Activated T-helper 2 cell treated with anti-CD3 and anti-CD28 coated beads, Interferon-gamma antibody, Interleukin-2, Interleukin-4, amounts not matched to agents 10 μg/mL and 5 μg/mL and 100 μg/mL, durations not matched to agents 14 hours and 24 hours and 36 hours (primary cell): Measurements from ENCODE around the gene TPX2. TPM values are rescaled to one million over a fixed set of nuclear protein-coding genes. Genes with fewer than 3 reads are reported as not detected.
A peak's percentile ranks its signal among the peaks of the same experiment; 100 is the strongest.

Source experiments
- DNase-seq: peaks from one replicate; pipeline ENCODE4 v3.0.0; 2021; ENCODE audit warnings: low spot score
- H3K27ac Mint-ChIP-seq: one replicate; pipeline ENCODE4 v1.8.0; 2021; ENCODE audit warnings: mixed read lengths
- H3K27me3 Mint-ChIP-seq: one replicate; pipeline ENCODE4 v1.8.0; 2021; ENCODE audit warnings: low read depth, mixed read lengths
- H3K36me3 Mint-ChIP-seq: one replicate; pipeline ENCODE4 v1.8.0; 2021; ENCODE audit warnings: low read depth, mixed read lengths
- H3K4me1 Mint-ChIP-seq: one replicate; pipeline ENCODE4 v1.8.0; 2021; ENCODE audit warnings: low read depth, mixed read lengths
- H3K4me3 Mint-ChIP-seq: one replicate; pipeline ENCODE4 v1.8.0; 2021; ENCODE audit warnings: low read depth, mild to moderate bottlenecking, moderate library complexity, mixed read lengths
- H3K9me3 Mint-ChIP-seq: one replicate; pipeline ENCODE4 v1.8.0; 2021; ENCODE audit warnings: mixed read lengths
- intact Hi-C: fragments of 100-400 bp; cut with micrococcal nuclease; formaldehyde crosslinking; loops from one replicate; pipeline ENCODE4 v1.15.1; 2023
- total RNA-seq: library from RNA; stranded (reverse); gene quantifications from 2 replicates; pipeline ENCODE4 v1.2.3, GENCODE V29; 2022

Gene TPX2
- total RNA-seq, 1 donor from 2014 or later = 82.8 TPM

DNA sequence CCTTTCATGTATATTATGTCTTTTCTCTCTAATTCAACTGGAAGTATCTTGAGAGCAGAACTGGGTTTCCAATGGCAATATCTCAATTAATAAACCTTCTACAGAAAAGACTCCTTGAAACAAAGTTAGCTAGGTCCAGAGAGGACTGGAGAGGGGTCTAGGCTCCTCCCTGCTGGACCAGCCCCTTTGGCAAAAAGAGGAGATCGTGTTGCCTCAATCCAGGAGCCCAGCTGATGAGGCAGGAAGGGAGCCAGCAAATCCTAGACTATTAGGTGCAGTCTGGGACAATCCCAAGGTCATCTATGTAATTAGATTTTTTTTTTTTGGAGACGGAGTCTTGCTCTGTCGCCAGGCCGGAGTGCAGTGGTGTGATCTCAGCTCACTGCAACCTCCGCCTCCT, 38.3 kb upstream of the TPX2 start:
- peaks cover 54% of the 10 kb centered on the region for H3K4me1 Mint-ChIP-seq
- H3K4me3 Mint-ChIP-seq = peak overlapping the region; percentile 30
- no peaks in the 10 kb centered on the region for H3K27me3 Mint-ChIP-seq
- H3K36me3 Mint-ChIP-seq = peaks cover 78% of the 10 kb centered on the region
- DNase-seq = no peak
- H3K9me3 Mint-ChIP-seq = no peaks in the 10 kb centered on the region
- intact Hi-C loops = loop anchor here (1.0 kb wide), 1 partner anchor 17 kb away; no protein-coding TSS in a partner anchor
- H3K27ac Mint-ChIP-seq = peak overlapping the region; percentile 81

DNA sequence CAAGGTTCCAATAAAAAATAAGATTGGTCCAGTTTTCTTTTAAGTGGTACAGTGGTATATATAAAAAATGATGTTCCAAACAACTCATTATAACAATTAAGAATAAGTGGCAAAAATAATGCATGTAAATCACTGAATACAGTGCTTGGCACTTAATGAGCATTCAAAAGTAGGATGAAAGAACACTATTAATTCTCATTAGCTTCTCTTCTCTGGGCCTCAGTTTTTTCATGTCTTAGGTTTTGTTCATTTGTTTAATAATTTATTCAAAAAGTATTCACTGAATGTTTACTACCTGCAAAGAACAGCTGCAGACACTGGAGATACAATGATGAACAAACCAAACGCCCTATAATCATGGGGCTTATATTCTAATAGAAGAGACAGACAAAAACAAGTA, 37.5 kb upstream of the TPX2 start:
- DNase-seq = no peak
- Mint-ChIP-seq H3K27ac (peak overlapping the region; percentile 56), H3K4me3 (peak overlapping the region; percentile 15), H3K36me3 (peaks cover 77% of the 10 kb centered on the region), H3K4me1 (peaks cover 55% of the 10 kb centered on the region), H3K9me3 (no peaks in the 10 kb centered on the region), H3K27me3 (no peaks in the 10 kb centered on the region)
- intact Hi-C loops = no loop called here

DNA sequence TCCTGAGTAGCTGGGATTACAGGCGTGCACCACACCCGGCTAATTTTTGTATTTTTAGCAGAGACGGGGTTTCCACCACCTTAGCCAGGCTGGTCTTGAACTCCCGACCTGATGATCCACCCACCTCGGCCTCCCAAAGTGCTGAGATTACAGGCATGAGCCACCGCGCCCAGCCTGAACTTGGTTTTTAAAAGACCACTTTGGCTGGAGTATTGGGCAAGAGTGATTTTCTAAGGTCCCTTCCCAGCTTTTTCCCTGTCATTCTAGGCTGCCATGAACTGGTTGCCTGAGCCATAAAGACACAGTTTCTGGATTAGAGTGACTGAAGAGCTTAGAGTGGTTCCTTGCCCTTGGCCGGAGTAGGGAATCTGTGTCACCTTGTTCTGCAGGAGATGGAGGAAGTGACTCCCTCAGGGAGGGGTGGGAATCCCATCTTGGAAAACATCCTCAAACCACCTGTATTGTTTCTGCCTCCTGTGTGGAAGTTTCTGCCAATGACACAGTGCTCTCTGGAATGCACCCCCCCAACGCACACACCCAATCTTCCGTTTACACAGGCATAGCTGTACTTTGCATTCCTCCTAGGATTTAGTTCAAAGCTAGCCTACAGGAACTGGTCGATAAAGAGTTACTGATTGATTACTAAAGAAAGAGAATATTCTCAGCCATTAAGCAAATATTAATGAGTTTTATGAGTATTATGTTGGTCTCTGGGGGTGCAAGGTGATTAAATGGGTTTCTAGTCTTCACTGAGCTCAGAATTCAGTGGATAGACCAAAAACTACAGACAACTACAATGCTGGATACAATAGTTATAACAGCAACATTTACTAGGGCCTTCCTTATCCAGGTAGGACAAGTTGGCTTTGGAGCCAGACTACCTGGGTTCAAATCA, 34.6 kb upstream of the TPX2 start:
- H3K4me1 Mint-ChIP-seq = peaks cover 53% of the 10 kb centered on the region
- no peak overlapping the region for H3K4me3 Mint-ChIP-seq
- peaks cover 81% of the 10 kb centered on the region for H3K36me3 Mint-ChIP-seq
- no peak for DNase-seq
- H3K27me3 Mint-ChIP-seq = no peaks in the 10 kb centered on the region
- H3K27ac Mint-ChIP-seq = peak overlapping the region; percentile 22
- intact Hi-C loops = no loop called here
- no peaks in the 10 kb centered on the region for H3K9me3 Mint-ChIP-seq

DNA sequence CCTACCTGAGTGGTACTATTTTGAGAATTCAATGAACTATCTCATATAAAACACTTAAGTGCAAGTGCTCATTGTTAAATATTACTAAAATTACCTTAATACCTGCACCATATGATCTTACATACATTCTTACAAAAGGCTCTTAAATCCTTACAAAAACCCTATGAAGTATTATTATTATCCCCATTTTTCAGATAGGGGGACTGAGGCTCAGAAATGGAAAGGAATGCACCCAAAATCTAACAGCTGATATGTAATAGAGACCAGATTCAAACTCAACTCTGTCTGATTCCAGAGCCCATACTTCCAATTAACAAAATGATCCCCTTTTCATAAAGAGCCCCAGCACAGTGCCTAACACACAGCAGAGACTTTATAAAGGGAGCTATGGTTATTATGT, 33.9 kb upstream of the TPX2 start:
- peaks cover 81% of the 10 kb centered on the region for H3K36me3 Mint-ChIP-seq
- H3K27ac Mint-ChIP-seq = peak overlapping the region; percentile 2
- no peak for DNase-seq
- no peak overlapping the region for H3K4me3 Mint-ChIP-seq
- intact Hi-C loops = no loop called here
- peaks cover 50% of the 10 kb centered on the region for H3K4me1 Mint-ChIP-seq
- no peaks in the 10 kb centered on the region for H3K9me3 Mint-ChIP-seq
- H3K27me3 Mint-ChIP-seq = no peaks in the 10 kb centered on the region

DNA sequence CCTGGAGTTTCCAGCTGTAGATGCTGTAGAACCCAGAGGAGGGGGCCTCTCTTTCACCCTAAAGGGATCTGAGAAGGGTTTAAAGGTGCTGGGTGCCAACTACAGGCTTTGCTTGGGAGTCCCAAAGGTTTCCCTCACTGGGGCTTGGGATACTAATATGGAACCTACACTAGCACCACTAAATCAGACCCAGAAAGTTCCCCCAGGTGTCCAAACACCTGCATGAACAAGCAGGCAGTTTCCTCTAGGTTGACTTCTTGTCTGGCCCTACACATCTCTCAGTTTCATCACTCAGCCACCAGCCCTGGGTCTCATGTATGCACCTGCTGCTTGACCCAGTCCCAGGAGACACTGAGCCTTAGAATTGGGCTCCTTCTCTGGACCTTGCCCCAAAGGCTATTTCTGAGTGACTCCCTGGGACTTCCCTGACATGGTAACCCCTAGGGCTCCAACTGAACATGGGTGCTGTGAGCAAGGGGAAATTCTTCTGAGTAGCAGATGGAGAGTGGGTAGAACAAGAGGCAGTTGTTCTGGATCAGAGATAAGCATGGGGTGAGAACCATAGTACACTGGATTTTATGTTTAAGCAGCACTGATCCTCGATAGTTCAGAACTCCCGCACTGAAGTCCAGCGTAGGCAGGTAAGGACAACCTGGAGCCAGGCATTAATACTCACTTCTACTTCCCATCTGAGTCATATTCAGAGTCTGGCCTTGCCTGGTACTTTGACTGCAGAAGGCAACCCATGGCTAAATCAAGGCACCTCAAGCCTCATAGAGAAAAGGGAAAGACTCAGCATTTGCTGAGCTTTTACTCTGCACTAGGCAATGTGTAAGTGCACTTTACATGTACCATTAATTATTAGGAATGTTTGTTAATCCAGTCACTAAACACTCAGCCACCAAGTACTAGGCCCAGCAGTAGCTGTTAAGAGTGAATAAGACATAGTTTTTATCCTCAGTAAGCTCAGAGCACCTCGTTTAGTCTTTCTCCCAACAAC, 33.2 kb upstream of the TPX2 start:
- intact Hi-C loops = no loop called here
- H3K36me3 Mint-ChIP-seq = peaks cover 81% of the 10 kb centered on the region
- H3K27ac Mint-ChIP-seq = no peak overlapping the region
- no peak for DNase-seq
- H3K9me3 Mint-ChIP-seq = no peaks in the 10 kb centered on the region
- H3K27me3 Mint-ChIP-seq = no peaks in the 10 kb centered on the region
- H3K4me3 Mint-ChIP-seq = no peak overlapping the region
- H3K4me1 Mint-ChIP-seq = peaks cover 46% of the 10 kb centered on the region

DNA sequence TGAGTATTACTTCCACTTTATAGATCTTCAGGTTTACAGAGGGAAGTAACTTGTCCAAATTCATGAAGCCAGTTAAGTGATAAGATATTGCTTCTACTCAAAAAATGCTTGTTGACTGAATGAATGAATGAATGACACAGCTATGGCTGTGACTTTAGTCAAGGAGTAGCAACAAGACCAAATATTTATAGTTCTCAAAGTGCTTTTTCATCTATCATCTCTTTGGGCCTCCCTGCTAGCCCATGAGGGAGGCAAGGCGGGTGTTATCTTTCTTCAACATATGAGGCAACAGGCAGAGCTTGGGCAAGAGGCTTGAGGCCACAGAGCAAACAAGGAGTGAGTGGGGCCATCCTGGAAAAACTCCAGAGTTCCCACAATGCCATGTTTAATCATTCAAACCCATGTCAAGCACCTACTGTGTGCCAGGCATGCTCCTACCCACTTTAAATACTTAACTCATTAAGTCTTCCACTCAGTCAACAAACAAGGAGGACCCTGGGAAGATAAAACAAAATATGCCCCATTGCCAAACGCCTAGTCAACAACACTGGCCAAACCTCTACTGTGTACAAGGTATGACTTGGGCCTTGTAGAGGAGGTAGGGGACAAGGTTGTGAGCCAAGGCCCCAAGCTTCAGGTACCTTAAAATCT, 32.4 kb upstream of the TPX2 start:
- Mint-ChIP-seq H3K27me3 (no peaks in the 10 kb centered on the region), H3K9me3 (no peaks in the 10 kb centered on the region), H3K4me3 (no peak overlapping the region), H3K36me3 (peaks cover 83% of the 10 kb centered on the region), H3K27ac (no peak overlapping the region), H3K4me1 (peaks cover 47% of the 10 kb centered on the region)
- intact Hi-C loops = no loop called here
- no peak for DNase-seq

DNA sequence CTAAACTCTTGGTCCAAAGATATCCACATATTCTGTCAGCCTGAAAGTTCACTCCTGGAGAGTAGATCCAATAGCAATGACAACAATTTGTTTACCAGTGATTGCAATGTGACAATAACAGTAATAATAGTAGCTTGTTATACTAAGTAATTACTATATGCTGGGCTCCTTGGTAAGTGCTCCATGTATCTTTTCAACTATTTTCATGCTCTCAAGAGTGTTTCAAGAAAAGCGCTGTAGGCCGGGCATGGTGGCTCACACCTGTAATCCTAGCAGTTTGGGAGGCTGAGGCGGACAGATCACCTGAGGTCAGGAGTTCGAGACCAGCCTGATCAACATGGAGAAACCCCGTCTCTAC, 31.9 kb upstream of the TPX2 start:
- H3K9me3 Mint-ChIP-seq = no peaks in the 10 kb centered on the region
- no peak overlapping the region for H3K4me3 Mint-ChIP-seq
- H3K36me3 Mint-ChIP-seq = peaks cover 83% of the 10 kb centered on the region
- intact Hi-C loops = no loop called here
- peaks cover 47% of the 10 kb centered on the region for H3K4me1 Mint-ChIP-seq
- H3K27ac Mint-ChIP-seq = no peak overlapping the region
- no peak for DNase-seq
- no peaks in the 10 kb centered on the region for H3K27me3 Mint-ChIP-seq

DNA sequence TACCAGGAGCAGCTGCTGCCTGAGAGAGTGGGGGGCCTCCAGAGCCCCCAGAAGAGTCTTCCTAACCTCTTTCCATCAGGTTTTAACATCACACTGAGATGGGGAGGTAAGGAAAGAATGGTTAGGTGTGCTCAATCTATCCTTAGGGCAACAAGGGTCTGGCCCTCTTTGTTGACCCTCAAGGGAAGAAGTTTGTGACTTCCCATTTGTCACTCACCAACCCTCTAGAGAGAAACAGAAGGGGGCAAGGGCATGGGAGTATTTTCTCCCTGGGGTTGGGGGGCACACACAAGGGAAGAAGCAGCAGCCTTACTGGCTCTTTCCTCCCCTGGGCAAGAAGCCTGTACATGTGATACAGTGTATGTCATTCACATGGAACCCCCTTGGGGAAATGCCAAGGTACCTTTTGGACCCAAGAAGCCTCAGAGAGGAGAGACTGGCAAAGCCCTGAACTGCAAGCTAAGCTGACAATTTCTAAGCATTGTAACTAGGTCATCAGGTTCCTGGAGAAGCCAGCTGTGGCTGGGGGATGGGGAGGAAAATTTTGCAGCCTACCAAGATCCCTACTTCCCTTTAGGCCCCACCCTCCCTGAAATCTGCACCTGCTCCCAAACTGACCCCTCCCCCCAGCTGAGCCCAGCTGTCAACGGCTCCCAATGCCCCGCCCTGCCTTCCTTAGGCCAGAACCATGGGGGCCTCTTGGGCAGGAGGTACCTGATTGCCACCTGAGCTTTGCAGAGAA, 30.9 kb upstream of the TPX2 start:
- peak overlapping the region; percentile 8 for H3K27ac Mint-ChIP-seq
- H3K27me3 Mint-ChIP-seq = no peaks in the 10 kb centered on the region
- H3K9me3 Mint-ChIP-seq = no peaks in the 10 kb centered on the region
- peaks cover 56% of the 10 kb centered on the region for H3K4me1 Mint-ChIP-seq
- intact Hi-C loops = no loop called here
- H3K36me3 Mint-ChIP-seq = peaks cover 89% of the 10 kb centered on the region
- no peak for DNase-seq
- H3K4me3 Mint-ChIP-seq = no peak overlapping the region

DNA sequence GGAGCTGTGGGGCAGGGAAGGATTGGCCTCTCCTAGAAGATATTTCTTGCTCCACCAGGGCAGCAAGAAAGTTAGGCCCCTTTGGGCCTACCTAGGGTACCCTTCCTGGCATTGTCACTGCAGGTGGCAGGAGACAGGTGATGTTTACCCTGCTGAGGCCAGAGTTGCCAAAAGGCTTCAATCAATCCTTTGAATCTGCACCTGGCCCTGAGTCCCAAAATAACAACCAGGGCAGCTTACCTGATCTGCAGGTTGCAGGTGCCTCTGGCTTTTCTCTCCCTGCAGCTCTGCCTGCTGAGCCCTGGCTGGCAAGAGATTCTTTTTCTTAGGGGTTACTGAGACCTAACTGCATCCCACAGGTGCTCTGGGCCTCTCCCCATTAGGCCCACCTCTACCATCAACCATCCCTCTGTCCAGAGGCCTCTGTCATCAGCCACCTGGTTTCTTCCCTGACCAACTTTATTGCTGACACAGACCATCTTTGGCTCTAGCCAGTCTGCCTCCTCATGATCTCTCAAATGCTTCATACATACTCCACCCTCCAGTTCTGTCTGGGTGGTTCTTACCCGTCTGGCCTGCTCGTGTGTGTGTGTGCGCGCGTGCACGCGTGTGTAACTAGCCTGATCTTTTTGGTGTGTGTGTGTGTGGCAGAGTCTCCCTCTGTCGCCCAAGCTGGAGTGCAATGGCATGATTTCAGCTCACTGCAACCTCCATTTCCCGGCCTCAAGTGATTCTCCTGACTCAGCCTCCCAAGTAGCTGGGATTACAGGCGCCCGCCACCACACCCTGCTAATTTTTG, 30.2 kb upstream of the TPX2 start:
- H3K27ac Mint-ChIP-seq = peak overlapping the region; percentile 64

DNA sequence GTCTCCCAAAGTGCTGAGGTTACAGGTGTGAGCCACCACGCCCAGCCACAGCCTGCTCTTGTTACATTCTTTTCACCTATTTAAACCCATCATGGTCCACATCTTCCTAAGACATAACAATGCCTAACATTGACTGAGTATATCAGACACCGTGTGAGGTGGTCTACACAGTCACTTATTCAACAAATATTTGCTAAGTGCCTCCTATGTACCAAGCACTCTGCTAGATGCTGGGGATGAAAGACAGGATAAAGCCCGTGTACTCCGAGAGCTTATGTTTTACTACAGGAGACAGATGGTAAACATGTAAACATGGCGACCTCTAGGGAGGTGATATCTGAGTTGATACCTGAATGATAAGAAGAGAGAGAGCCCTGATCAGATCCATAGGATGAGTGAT, 29.2 kb upstream of the TPX2 start:
- peaks cover 67% of the 10 kb centered on the region for H3K4me1 Mint-ChIP-seq
- H3K36me3 Mint-ChIP-seq = peaks cover 95% of the 10 kb centered on the region
- intact Hi-C loops = no loop called here
- no peak overlapping the region for H3K4me3 Mint-ChIP-seq
- H3K9me3 Mint-ChIP-seq = no peaks in the 10 kb centered on the region
- no peak for DNase-seq
- H3K27me3 Mint-ChIP-seq = no peaks in the 10 kb centered on the region
- peak overlapping the region; percentile 3 for H3K27ac Mint-ChIP-seq

More for the DNA sequence above, 30.2 kb upstream of the TPX2 start:
- H3K27me3 Mint-ChIP-seq = no peaks in the 10 kb centered on the region
- intact Hi-C loops = no loop called here
- peaks cover 93% of the 10 kb centered on the region for H3K36me3 Mint-ChIP-seq
- DNase-seq = no peak
- peak overlapping the region; percentile 11 for H3K4me3 Mint-ChIP-seq
- H3K9me3 Mint-ChIP-seq = no peaks in the 10 kb centered on the region
- H3K4me1 Mint-ChIP-seq = peaks cover 64% of the 10 kb centered on the region

DNA sequence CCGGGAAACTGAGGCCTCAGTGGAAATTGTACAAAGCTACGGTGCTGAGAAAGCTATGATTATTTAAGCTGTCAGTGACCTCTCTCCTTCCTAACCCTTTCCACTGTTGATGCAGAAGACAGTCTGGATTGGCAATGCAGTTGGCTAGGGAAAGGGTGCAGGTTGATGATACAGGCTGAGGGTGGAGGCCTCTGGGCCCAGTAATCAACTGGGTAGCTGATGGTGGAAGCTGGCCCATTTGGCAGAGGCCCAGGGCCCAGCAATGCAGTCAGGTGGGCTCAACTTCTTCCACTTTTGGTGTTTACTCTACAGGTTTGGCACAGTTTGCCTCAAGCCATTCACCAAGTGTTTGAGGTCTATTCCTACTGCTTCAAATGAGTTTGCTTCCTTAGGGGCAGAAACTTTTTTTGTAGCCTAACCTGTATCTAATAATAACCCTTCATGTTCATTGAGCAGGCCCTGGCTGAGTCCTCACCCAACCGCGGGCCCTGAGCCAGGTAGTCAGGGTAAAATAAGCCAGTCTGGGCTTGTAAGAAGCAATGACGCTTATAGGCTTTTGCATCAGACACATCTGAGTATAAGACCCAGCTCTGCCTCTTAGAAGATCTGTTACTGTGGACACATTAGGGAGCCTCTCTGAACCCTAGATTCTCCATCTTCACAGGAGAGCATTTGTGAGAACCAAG, 28.5 kb upstream of the TPX2 start:
- DNase-seq = no peak

More for the DNA sequence above, 28.5 kb upstream of the TPX2 start:
- Mint-ChIP-seq H3K36me3 (peaks cover 96% of the 10 kb centered on the region), H3K27ac (peak overlapping the region; percentile 64), H3K4me1 (peaks cover 68% of the 10 kb centered on the region), H3K9me3 (no peaks in the 10 kb centered on the region), H3K27me3 (no peaks in the 10 kb centered on the region), H3K4me3 (peak overlapping the region; percentile 15)
- intact Hi-C loops = no loop called here
